HG03045 (cell line): ENCODE results near the gene UQCRC2.
"Not testable (repeated sequence)": the region's sequence is repeated elsewhere in the genome, so short reads cannot be mapped to it uniquely, and the experiment has no call there.

ENCODE experiments used
- ATAC-seq: cut with Tn5 transposase; IDR thresholded peaks from one replicate; pipeline ENCODE4 v1.9.1; 2021; ENCODE audit warnings: mild to moderate bottlenecking, moderate library complexity; ENCODE audit not compliant: unreplicated experiment

UQCRC2 gene

DNA sequence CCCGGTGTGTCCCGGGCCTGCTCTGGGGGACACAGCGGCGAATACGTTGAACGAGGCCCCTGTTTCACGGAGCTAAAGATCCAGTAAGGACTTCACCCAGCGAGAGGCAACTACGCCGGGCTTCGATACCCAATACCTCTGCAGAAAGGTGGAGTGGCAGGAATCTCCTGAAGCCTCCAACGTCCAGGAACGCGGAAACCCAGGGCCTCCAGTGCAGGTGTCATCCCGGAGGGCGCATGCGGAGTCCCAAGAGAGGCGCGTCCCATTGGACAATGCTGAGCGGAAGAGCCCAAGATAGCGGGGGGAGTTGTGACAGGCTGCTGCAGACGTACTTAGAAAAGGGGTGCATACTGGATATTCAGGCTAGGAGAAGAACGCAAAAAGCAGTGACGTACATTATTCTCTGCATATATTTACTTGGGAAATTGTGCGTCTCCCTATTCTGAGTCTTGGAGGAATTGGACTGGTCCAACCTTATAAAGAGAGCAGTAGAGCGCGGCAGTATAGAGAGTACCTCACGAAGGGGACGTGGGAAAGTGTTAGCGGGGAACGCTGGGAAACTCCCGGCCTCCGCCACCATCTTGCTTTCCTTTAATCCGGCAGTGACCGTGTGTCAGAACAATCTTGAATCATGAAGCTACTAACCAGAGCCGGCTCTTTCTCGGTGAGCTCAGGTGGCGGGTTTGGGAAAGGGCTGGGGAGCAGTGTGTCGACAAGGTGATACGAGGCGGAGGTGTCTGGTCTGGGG lies at the start of gene UQCRC2:
UQCRC2 (plus strand) TSS at position 569 of the 748 bp plus-strand sequence; CDS start at position 632, 63 bp downstream.
- ATAC-seq, result peak; percentile 91

DNA sequence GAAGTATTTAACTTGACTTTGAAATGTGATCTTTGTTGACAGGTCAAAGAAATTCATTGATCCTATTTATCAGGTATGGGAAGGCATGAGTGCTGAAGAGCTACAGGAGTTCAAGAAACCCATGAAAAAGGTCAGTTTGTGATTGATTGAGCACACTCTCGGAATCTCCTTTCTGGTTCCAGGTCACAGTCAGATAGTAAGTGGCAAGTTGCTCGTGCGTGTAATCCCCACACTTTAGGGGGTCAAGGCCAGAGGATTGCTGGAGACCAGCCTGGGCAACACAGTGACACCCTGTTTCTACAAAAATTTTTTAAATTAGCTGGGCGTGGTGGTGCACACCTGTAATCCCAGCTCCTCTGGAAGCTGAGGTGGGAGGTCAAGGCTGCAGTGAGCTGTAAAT lies 20.5 kb upstream of the UQCRC2 start:
- ATAC-seq, result not testable (repeated sequence)

DNA sequence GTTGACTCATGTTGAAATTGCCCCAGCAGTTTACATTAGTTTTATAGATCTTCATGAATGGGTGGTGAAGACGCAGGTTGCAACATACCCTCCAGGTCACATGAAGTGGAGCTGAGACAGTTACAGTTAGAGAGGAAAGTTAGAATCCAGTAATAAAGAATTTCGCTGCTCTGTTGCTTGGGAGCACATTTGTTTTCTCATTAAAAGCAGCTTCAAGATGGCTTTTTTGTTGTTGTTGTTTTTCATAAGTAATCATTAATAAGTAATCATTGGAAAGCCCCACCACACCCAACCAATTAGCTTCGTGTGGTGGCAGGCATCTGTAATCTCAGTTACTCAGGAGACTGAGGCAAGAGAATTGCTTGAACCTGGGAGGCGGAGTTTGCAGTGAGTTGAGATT lies 19.8 kb upstream of the UQCRC2 start:
- ATAC-seq, result not testable (repeated sequence)

DNA sequence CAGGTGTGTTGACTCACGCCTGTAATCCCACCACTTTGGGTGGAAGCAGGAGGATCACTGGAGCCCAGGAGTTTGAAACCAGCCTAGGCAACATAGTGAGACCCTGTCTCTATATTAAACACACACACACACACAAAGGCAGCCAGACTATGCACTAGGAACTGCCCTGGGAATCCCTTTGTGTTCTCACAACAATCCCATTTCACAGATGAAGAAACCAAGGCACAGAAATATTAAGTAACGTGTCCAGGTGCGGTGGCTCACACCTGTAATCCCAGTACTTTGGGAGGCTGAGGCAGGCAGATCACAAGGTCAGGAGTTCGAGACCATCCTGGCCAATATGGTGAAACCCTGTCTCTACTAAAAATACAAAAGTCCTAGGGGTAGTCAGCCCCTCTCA lies 19.4 kb upstream of the UQCRC2 start:
- ATAC-seq, result not testable (repeated sequence)

DNA sequence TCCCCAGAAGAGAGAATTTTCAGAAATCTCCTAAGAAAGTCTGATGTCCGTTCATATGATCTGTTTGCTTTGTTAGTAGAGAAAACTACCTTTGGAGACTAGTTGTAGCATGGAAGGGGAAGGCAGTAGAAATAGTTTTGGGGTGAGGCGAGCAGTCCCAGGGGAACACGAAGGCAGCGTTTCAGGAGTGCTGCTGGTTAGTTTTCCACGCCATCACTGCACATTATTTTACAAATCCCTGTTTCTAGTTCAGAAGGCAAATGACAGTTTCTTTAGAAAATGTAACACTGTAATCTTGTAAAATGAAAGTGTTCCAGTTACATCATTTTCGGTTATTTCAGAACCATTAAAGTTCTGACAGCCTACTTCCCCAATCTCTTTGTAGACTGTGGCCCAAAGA lies 16.9 kb upstream of the UQCRC2 start:
- not testable (repeated sequence) for ATAC-seq

DNA sequence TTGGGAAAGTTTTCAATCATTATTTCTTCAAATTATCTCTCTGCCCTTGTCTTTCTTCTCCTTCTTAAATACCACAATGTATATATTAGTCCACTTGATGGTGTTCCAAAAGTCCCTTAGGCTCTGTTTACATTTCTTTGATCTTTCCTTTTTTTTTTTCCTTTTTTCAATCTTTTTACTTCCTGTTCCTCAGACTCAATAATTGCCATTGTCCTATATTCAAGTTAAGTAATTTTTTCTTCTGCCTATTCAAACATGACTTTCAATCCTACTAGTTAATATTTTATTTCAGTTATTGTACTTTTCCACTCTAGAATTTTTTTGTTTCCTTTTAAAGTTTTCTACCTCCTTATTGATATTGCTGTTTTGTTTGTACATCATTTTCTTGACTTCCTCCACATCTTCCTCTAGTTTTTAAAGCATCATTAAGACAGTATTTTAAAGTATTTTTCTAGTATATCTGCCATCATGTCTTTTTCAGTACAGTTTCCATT lies 15.8 kb upstream of the UQCRC2 start:
- no peak for ATAC-seq

DNA sequence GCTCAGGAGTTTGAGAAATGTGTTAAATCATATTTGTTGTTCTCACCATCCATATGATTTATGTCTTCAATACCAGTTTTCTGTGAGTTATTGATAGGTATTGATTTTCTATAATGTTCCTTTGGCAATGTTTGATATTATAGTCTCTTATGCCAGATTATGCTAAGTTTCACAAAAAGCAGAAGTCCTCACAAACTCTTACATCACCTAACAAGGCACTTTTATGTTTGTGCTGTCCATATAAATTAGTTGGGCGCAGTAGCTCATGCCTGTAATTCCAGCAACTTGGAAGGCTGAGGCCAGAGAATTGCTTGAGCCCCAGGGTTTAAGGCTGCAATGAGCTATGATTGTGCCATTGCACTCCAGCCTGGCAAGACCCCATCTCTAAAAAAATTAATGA lies 12.6 kb upstream of the UQCRC2 start:
- no peak for ATAC-seq

DNA sequence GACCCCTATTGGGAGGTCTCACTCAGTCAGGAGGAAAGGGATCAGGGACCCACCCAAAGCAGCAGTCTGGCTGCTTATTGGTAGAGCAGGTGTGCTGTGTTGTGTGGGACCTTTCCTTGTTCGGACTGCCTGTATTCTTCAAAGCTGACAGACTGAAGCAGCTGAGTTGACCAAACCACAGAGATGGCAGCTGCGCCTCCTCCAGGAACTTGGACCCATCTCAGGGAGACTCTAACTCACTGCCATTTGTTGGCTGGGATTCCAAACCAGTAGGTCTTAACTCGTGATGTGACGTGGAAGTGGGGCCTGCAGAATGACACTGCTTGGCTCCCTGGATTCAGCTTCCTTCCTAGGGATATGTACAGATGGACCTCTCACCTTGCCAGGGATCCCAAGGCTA lies 9.6 kb upstream of the UQCRC2 start:
- ATAC-seq, result no peak

DNA sequence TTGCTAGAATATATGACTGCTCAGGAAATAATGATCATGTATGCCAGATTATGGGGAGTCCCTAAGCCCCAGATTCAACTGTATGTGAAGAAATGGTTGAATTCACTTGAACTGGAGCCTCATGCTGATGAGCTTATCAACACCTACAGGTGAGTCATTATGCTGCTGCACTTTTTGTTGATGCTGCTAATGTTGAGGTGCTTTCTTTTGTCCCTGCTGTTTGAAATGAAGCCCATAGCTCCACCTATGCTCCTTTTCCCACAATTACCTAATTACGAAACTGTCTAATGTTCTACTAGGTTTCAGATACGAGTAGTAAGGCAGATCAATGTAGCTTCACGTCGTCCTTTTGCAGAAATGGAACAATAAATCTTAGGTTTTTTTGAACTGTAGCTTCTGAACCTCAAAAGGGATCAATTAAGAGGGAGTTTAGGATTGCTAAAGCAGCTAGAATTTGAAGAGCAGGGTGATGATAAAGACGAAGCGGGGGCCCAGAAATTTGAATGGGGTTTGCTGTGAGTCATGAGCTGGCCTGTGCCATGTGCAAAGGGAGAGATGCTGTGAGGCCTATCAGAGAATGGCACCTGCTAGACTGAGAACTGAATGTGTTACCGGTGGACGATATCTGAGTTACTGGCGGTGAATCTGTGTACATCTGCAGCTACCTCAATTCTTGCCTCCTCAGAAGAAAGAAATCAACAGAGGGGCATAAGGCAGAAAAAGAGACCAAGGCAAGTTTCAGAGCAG lies 6.1 kb upstream of the UQCRC2 start:
- no peak for ATAC-seq

DNA sequence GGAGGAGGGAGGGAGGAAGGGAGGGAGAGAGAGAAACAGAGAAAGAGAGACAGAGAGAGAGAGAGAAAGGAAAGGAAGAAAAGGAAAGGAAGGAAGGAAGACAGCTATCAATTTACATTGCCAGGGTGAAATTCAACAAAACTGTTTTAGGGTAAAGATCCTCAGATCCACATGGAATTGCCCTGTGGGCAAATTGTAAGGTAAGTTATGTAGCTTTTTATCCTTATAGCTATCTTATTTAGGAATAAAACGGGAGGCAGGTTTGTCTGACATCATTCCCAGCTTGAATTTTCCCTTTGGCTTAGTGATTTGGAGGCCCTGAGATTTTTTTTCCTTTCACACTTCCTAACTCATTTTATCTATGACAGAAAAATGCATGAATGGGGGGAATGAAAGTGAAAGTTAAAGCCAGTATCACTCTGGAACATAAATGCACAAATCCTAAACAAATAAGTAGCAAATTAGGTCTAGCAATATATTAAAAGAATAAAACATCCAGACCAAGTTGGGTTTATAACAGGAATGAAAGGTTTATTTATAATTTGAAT lies 3.4 kb upstream of the UQCRC2 start:
- no peak for ATAC-seq

DNA sequence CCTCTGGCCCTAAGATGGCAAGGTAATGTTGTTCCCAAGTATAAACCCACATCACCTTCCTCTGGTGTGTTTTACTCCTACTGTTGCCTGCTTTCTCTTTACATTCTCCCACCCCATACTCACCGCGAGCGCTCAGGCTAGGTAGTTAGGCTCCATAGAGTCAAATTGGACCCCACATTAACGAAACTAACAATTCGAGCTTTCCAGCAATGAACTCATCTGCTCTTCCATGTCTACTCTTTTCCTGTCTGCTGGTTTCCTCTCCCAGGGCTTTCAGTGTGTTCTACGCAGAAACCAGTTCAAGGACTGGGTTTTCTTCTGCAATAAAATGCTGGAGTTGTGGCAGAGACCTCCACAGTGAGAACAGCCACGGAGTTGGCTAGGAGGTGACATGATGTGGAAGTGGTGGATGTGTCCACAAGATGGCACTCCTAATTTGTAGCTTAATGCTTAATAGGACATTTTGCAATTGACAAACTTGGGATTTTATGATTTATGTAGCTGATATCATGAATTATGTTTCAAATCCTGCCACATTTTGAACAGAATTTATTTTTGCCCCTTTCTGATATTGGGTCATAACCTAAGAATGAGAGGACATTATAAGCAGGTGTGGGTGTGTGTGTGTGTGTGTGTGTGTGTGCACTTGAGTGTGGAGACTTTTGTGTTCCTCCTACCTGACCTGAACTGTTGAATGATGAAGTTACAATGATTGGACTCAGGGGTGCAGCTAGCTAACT lies 2.2 kb upstream of the UQCRC2 start:
- ATAC-seq, result no peak

DNA sequence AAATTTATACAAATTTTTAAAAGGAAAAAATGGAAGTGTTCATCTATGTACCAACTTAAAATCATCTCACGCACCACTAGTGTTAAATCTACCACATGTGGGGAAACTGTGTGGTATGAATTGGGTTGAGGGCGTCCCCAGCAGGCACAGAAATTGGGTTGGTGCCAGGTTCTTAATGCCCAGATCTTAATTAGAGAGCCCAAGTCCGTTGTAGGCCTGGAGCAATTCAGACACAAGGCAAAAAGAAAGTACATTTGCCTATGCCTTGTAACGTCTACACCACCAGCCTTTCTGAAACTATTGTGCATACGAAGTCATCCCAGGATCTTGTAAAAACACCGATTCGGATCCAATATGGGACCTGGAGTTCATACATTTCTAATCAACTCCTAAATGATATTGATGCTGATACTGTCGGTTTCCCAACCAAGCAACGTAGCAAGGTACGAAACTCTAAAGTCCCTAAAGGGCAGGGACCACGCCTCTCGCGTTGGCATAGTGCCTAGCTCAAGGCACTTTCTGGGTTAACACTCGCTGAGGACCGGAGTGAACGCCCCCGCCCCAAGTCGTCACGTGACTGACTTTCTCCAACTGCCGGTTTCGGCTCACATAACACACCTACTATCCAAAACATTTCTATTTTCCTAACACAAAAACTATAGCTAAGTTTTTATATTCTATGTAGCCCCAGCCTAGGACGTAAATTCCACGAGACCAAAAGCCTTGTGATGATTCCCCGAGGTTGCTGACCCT lies 945 bp upstream of the UQCRC2 start:
- peak; percentile 35 for ATAC-seq

DNA sequence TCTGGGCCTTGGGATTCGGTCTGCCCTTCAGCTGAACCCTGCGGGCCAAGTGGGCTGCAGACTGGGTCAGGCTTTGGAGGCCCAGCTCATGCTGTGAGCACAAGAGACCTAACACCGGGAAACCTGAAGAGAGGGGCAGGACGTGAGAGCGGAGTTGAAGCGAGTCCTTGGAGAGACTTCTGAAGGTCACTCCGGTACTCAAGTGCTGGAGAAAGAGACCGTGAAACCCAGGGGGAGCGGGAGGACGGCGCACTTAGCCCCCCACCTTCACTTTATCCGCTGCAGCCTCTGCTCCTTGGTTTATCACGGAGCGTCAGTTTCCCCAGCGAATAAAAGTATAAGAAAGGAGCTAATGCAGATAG lies 361 bp downstream of the UQCRC2 start:
- ATAC-seq, result peak; percentile 17

DNA sequence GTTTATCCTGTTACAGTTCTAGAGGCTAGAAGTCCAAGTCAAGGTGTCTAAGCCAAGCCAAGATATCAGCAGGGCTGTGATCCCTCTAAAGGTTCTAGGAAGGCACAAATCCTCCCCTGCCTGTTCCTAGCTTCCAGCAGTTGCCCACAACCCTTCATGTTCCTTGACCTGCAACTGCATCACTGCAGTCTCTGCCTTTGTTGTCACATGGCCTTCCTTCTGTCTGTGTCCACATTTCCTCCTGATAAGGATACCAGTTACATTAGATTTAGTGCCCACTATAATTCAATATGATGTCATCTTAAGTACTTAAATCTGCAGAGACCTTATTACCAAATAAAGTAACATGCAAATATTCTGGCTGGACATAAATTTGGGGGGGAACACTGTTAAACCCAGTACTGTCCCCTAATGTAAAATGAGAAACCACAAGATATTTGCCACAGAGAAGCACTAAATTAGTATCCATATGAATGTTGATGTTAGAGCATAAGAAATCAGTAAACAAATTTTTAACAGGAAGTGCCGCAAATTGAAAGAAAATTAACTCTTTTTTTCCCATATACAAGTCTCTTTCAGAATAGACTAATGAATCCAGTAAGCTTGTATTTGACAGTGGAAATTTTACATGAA lies 4.7 kb downstream of the UQCRC2 start:
- no peak for ATAC-seq

DNA sequence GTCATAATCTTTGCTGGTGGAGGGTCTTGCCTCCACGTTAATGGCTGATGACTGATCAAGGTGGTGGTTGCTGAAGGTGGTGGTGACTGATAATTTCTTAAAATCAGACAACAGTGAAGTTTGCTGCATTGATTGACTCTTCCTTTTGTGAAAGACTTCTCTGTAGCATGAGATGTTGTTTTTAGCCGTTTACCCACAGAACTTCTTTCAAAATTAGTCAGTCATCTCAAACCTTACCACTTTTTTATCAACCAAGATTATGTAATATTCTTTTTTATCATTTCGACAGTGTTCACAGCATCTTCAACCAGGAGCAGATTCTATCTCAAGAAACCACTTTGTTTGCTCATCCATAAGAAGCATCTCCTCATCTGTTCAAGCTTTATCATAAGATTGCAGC lies 5.9 kb downstream of the UQCRC2 start:
- ATAC-seq, result no peak

DNA sequence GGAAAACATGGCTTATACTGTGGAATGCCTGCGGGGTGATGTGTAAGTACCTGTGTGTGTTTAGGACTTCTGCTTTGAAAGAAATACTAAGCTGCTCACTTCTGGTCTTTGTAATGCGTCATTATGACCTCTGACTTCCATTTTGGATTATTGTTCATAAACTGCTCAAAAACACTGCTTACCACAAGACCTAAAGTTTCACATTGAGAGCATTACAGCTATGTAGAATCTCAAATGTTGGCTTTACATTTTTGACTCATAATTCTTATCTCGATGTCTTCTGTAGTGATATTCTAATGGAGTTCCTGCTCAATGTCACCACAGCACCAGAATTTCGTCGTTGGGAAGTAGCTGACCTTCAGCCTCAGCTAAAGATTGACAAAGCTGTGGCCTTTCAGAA lies 9.3 kb downstream of the UQCRC2 start:
- no peak for ATAC-seq

DNA sequence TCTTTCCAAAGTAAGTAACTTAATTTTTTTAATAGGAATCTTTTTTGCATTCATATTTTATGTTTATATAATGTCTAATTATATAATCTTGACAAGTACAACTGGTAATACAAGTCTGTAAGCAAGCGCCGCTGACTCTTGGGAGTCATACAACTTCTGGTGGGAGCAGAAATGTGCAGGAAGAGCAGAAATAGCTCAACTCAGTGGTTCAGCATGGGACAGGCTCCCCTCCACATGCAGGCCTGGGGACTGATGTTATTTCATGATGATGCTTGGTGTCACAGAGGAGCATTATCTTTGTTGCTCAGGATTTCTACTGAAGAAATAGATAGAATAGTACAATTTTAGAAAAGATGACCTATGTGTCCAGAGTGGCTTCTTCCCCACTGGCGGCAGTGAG lies 10.7 kb downstream of the UQCRC2 start:
- no peak for ATAC-seq

DNA sequence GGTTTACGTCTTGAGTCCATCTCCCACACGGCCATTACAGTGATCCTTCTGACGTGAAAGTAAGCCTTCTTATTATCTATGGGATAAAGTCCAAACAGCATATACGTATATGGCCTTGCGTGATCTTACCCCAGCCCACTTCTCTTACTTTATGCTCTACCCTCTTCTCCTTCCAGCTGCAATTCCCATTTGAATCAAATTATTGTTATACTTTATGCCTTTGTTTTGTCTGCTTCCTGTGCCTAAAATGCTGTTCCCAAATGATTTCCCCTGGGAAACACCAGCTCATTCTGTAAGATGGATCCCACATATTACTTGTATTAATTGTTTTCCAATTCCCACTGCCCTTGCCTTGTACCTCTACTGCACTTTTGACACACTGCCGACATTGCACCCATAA lies 11.2 kb downstream of the UQCRC2 start:
- ATAC-seq, result no peak

DNA sequence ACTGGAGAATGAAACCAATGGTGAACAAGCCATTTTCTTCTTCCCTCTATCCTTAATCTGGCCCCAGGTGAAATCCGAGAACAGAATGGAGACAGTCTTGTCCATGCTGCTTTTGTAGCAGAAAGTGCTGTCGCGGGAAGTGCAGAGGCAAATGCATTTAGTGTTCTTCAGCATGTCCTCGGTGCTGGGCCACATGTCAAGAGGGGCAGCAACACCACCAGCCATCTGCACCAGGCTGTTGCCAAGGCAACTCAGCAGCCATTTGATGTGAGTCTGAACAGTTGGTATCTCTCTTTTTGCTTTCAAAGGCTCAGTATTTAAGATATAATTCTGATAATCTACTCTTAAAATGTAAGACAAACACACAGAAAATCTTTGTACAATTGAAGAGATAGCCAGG lies 18.7 kb downstream of the UQCRC2 start:
- no peak for ATAC-seq

DNA sequence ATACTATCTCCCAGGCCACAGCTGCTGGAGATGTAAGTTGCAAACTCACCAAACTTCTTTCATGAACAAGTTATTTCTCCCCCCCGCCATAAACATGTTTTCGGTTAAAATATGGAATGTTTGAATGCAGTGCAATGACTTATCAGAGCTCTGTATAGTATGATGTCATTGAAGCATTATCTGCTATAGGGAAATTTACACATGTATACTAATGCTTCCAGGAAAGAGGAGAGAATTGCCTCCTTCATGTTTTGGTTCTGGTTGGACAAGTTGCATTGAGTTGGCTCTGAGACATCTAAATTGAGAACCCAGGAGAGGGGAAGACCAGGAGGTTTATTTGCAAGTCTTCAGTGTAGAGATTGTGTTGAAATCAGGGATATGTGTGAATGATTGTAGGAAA lies 20.8 kb downstream of the UQCRC2 start:
- no peak for ATAC-seq
